Brain pericyte (primary cell): ENCODE measurements around the gene SPO11.

ENCODE experiments used
- DNase-seq: peaks from one replicate; pipeline ENCODE4 v3.0.0-alpha.2; 2012; ENCODE audit warnings: low read depth, low spot score

SPO11 gene, protein sequence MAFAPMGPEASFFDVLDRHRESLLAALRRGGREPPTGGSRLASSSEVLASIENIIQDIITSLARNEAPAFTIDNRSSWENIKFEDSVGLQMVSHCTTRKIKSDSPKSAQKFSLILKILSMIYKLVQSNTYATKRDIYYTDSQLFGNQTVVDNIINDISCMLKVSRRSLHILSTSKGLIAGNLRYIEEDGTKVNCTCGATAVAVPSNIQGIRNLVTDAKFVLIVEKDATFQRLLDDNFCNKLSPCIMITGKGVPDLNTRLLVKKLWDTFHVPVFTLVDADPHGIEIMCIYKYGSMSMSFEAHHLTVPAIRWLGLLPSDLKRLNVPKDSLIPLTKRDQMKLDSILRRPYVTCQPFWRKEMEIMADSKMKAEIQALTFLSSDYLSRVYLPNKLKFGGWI

DNA sequence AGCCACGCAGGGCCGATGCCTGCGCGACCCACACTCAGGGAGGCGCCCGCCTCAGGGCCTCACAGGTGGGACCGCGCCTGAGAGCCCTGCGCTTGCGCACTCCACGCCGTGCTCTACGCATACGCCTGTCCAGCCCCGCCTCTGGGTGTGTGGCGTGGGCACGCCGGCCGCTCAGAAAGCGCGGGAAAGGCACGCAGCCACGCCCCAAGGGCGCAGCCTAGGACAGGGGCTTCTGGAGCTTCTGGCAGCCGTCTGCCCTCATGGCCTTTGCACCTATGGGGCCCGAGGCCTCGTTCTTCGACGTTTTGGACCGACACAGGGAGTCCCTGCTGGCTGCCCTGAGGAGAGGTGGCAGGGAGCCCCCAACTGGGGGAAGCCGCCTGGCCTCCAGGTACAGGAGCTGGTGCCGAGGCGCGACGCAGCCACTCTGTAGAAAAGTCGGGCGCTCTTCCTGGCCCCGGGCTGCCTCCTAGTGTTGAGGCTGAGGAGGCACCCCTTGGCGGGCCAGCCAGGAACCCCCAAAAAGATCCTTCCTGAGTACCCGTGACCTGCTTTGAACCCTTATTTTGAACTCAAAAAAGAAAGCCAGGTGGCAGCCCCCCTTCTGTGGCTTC is at the start of gene SPO11:
Gene SPO11 (plus strand): TSS at position 196 of the 614 bp plus-strand sequence. CDS start 65 bp downstream, at position 261.
- DNase-seq, result no peak

DNA sequence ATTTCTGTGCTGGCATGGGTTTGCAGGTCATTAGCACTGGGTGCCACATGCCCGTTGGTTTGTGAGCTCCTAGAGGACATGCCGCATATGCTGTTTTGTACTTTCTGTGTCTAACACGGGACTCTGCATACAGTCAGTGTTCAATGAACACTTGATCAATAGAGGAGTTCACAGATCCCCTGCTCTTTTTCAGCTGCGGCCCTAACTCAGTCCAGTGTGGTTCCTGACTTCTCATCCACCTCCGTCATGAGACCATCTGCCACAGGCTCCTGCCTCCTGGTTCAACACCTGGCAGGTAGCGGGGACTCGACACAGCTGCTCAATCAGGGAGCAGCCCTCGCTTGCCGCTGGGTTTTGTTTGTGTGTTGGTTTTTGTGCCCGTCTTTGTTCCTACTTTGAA is 49.4 kb upstream of the SPO11 start:
- DNase-seq, result no peak

DNA sequence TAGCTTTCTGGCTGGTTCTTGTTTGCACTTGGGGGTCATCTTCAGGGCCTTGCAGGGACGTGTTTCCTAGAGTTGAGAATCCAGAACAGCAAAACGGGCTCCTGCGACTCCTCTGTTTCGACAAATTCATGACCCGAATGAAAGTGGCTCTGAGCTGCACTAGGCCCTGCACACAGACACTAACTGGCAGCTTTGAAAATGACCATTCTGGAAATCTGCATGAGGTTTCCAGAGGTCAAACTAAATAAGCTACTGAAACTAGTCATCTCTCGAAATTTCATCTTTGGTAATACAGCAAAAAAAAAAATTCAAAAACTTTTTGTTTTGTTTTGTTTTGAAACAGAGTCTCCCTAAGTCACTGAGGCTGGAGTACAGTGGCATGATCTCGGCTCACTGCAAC is 47.7 kb upstream of the SPO11 start:
- DNase-seq, result no peak

DNA sequence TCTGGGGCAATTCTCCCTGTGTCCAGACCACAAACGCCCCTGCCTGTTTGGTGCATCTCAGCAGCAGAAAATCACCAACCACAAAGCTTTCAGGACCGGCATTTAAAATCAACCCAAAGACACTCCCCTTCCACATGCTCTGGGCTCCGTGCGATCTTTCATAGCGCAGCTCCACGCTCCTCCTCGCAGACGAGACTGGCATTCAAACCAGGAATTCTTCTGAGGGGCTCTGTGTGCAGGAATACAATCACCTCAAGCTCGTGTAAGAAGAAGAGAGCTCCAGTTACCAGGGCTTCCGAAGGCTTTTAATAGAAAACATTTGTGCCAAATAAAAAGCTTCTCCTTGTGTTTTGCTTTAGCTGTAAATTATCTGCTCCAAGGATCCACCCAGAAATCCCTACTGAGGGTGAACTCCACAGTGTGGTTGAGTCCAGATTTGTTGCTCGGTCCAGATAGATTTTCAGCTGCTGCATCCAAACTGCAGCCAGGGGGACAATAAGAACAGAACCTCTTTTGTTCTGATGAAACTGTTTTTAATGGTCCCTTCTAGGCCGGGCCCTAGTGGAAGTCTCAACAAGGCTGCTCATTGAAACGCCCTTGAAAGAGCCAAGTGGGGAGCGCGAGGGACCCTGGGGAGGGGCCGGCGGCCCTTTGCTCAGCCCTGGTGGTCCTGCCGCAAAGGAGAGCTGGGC is 46.8 kb upstream of the SPO11 start:
- no peak for DNase-seq

DNA sequence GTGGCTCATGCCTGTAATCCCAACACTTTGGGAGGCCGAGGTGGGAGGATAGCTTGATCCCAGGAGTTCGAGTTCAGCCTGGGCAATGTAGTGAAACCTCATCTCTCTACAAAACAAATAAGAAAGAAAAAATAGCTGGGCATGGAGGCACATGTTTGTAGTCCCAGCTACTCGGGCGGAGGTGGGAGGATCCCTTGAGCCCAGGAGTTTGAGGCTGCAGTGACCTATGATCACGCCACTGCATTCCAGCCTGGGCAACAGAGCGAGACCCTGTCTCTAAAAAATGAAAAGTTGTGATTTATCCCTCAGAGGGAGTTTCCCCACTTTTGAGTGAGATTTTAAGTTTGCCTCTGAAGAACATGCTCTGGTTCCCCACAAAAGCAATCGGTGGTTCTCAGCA is 45.7 kb upstream of the SPO11 start:
- DNase-seq, result no peak

DNA sequence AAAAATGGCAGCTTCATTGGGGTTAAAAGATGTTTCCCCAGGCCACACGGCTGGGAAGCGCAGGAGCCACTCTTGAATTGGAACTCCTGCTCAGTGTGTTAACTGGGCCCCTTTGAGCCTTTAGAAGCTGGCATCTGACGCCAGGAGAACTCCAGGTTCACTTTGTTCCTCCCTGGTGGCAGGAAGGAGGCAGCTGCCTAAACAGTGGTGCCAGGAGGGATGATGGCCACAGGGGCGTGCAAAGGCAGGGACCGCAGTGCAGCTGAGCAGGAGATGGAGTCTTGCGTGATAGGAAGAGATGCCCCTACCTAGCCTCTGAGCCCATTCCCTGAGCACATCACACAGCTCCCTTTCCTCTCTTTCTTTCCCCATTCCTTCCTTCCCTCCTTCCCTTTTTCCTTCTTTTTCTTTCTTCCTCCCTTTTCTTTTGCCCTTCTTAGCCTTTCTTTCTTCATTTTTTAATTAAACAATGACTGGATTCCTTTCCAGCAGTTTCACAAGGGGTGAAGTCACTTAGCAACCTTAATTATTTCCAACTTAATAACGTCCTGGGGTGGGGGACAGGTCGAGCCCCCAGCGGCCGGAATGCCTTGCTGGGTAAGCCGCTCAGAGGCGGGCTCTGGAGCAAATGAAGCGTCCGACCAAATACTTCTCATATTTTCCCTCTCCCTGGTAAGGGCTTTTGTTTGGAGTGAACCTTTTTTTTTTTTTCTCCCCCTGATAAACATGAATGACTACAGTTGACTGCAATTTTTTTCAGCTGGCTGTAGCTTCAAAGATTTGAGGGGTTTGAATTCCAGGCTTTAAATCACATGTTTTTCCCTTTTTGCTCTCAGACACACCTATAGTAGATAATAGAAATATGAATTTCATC is 42.4 kb upstream of the SPO11 start:
- DNase-seq, result no peak

DNA sequence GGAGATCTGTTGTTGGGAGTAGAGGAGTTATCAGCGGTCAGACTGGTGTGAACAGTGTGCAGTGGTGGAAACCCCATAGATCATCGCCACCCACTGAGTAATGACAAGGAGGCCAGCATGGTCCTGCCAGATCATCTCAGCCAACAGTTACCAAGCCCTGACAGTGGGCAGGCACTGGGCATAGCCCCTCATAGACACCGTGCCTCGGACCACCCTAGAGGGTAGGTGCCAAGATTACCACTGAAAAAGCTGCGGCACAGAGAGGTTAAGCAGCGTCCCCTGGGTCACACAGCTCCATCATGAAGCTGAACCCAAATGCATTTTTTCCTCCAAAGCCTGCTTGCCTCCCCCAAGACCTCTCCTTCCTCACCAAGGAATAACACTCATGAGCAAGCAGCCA is 41.7 kb upstream of the SPO11 start:
- no peak for DNase-seq

DNA sequence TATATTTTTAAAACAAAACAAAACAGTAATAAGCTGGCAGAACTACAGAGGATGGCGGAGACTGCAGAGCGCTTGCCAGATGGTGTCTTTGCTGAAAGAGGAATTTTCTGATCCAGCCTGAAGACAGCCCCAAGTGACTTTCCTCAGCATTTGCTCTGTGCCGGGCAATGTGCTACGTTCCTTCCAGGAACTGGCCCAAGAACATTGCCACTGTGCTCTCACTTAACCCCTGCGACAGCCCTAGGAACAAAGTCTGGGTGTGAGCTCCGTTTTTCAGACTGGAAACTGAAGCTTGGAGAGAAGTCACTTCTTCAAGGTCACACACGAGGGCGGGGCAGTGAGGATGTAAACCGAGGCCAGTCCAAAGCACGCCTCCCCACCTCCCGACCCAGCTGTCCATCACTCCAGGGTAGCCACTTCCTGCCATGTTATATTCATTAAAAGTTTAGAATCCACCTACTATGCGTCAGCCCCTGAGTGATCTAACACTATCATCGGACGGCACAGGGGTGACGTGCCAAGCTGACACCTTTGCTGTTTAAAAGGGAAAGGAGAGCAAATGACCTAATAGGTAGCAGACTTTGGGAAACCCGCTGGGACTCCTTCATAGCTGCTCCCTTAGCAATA is 40.8 kb upstream of the SPO11 start:
- no peak for DNase-seq

DNA sequence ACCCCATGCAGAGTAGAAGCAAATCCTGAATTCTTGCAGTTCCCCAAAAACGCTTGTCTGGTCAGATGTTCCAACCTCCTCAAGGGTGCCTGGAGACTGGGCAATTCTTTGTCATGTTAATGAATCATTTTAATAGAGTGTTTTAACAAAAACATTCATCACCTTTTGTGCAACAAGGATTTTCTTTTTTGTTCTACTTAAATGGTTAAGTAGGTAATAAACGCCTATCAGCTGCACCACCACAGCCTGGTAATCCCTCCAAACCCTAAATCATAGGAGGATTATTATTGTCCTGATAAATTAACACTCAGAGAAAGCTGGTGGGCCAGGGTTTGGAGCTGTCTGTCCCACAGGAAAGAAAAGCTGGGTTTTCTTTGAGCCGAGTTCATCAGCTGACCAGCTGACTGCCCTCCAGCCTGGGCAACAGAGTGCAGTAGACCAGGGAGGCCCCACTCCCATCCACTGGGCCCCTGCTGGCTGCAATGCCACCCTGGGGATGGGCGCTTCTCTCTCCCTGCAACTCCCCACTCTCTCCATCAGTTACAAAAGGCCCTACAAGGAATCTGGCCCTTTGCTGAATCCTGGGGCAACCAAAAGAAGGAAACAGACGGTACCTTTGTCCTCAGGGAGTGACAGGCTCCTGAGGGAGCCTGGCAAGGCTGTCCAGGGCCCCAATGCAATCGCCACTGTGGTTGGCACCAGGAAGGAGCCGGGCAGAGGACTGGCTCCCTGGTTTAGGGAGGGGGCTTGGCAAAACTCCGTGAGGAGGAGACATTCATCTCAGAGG is 40.0 kb upstream of the SPO11 start:
- DNase-seq, result no peak

DNA sequence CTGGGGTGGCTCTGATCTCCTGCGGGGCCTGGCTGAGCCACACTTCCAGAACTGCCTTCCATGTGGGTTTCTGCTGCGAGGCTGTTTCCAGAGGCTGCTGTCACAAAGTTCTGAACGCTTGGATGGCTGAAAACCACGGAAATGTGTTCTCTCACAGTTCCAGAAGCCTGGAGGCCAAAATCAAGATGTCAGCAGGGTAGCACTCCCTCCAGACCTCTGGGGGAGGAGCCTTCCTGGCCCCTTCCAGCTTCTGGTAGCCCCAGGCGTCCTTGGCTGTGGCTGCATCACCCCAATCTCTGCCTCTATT is 39.5 kb upstream of the SPO11 start:
- DNase-seq, result no peak

DNA sequence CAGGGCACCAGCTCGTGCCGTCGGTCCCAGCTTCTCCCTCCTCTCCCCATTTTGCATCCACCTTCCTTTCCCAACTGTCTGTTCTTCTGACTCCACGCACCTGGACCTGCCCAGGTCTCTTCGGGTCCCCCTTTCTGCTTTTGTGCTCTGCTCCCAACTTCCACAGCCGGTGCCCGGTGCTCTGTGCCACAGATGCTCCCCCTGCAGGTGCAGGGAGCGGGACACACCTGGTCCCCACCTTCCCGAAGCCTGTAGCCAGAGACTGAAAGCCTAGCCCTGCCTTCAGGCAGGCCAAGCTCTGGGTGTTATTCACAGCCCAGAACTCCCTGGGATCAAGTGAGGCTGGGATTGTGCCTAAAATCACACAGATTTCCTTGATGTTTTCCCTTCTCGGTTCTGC is 38.6 kb upstream of the SPO11 start:
- DNase-seq, result no peak

DNA sequence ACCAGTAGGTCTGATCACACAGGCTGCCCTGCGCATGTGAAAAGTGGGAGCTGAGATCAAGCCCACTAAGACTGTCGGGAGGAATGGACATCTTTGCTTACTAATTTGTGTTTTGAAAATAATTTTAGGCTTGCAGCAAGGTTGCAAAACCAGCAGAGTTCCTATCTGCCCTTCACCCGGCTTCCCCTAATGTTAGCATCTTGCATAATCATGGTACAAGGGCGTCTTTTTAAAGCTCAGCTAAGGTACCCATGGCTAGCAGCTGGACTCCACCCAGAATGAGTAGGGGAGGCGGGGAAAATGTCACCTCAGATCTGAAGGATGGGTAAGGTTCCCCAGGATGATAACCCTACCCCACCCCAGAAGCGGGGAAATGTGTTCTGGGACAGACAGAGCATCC is 37.9 kb upstream of the SPO11 start:
- DNase-seq, result no peak

DNA sequence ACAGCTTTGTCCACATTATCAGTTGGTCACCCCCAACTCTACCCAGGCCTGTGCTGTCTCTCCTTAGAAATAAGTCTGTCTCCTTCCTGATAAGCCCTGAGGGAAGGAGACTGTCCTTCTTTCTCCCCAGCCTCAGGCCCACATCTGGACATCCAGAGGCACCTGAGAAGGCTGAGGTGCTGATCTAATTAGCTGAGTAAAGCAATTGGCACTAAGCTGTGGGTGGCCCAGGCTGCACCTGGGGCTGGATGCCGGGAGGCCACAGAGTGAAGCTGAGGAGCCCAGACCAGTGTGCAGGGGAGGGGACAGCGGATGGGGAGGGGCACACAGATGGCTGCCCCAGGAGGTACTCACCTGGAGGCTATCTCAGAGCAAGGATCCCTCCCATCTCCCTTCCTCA is 37.0 kb upstream of the SPO11 start:
- DNase-seq, result no peak

DNA sequence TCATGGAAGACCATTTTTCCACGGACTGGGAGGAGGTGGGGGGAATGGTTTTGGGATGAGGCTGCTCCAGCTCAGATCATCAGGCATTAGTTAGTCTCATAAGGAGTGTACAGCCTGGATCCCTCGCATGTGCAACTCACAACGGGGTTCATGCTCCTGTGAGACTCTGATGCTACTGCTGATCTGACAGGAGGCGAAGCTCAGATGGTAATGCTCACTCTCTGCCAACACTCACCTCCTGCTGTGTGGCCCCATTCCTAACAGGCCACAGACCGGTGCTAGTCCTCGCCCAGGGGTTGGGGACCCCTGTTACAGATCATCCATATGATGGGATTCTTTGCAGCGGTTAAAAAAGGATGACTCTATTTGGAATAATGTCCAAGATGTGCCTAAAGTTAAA is 35.6 kb upstream of the SPO11 start:
- DNase-seq, result no peak

DNA sequence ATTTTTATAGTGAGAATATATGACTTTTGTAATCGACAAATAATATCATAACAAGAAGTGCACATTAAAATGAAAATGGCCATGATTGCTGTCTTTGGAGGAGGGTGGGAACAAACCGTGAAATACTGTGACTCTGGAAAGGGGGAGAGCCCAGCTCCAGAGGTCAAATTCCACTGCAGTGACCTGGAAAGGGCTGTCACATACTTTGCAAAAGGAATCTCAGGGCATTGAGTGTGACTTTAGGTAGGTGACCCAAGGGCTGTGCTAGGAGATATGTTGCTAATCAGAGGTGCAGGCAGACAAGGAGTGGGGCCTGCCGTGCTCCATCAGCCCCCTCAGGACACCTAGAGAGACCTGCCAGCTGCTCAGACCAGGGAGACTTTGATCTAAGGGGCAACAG is 35.1 kb upstream of the SPO11 start:
- no peak for DNase-seq

DNA sequence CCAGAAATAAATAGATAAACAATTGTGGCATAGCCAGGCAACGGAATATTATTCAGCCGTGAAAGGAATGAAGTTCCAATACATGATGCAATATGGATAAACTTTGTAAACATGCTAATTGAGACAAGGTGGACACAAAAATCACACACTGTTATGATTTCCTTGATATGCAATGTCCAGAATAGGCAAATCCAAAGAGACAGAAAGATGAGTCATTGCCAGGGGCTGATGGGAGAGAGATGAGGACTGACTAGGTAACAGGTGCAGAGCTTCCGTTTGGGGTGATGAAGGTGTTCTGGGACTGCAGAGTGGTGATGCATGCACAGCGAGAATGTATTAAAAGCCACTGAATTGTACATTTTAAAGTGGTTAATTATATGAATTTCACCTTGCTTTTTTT is 31.1 kb upstream of the SPO11 start:
- no peak for DNase-seq

DNA sequence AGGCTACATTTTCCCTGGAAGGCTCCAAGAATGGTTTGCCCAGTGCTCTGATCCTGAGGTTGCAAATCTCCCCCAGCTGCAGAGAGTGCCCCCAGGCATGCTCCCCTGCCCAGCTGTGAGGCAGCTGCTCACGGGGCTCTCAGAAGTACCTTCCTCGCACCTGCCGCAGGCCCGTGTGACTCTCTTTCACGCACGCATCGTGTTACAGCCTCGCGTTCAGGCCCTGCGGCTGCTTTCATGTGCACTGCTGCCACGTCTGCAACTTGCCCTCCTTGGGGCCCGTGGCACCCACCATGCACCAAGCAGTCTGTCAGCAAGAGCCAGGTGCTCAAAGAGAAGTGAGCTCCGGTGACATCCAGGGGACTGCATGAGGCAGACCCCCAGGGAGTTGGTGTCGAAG is 28.6 kb upstream of the SPO11 start:
- no peak for DNase-seq

DNA sequence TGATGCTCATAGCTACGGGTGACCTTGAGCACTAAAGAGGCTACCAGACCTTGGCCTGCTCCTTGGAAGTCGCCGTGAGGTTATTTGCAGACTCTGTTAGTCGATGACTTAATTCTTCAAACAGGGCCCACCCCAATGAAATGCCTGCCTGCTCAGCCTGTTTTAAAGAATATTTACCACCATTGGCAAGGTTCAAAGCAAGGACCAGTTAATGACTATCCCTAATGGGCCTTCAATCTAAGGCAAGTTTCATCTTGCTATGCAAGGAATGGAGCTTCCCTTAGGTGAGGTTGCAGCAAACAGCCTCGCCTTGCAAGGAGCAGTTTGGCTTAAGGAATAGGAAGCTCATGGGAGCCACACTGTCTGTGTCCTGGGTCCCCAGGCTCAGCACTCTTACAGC is 22.9 kb upstream of the SPO11 start:
- no peak for DNase-seq

DNA sequence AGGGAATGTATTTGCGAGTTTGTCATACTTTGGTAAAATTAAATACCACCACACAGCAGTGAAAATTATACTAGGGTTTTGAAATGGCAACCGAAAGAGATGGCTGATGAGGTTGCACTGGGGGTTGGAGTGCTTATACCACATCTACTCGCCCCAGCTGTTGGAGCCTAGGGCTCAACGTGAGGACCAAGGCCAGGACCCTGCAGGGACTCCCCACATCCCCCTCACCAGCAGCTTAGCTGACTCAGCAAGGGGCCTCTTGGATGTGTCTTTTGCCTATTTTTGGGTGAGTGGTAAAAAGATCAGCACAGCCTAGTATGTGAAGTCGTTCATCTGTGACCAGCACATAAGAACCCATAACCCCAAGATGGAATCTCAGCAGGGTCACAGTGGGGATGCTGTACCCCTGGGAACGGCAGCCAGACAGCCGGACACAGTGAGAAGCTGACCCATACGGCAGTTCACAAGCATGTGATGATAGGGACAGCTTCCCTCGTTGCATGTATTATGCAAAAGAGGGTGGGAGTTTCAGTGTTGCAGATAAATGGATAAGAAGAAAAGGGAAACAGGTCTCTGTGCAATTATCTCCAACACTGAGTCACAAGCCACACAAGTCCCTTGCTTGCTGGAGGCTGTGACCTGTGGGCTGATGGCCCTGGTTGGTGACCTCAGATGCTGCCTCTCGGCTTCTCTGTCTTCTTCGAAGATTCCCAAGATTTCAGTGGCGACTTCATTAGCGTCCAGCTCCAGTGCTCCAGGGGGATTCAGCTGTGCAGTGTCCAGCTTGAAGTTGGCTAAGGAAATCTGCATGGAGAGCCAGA is 20.9 kb upstream of the SPO11 start:
- DNase-seq, result no peak

DNA sequence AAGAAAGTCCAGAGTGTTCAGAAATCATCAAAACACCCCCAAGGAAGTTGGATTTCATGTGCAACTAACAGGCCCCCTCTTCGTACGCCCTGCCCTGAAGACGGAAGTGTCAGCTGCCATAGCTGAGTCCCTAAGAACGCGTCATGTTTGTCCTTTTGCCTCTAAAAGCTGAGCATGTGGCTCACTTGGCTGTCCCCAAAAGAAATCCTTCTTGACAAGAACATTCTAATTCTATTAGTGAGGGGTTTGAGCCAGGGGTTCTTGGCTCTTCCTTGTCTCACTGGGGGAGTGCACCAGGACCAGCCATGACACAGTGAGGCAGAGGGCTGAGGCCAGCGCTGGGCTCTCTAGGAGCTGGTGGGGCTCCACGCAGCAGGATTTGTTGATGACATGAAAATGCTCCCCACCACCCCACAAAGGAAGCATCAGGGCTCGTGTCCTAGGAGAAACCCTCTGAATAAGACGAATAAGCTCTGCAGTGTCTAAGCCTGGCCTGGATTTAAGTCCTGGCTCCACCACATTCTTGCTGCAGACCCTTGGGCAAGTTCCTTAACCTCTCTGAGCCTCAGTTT is 20.0 kb upstream of the SPO11 start:
- DNase-seq, result no peak
